Lung (tissue), 12 donors: ENCODE measurements around the gene DAB1. TPM values are rescaled to one million over a fixed set of nuclear protein-coding genes. Genes with fewer than 3 reads are reported as not detected.
A peak's percentile ranks its signal among the peaks of the same experiment; 100 is the strongest.

Source experiments
- ATAC-seq: fragments of 200-7000 bp; cut with Tn5 transposase; one replicate; pipeline ENCODE4 v1.9.1; 2020; ENCODE audit warnings: moderate number of reproducible peaks; ENCODE audit not compliant: insufficient read depth, low FRiP score
- DNase-seq, 3 donors: peaks; one replicate each; pipeline ENCODE4 v3.0.0-alpha.2; 2013 to 2017
- H3K27ac ChIP-seq, 2 donors: one replicate each; pipeline ENCODE4 v1.5.1; 2013; ENCODE audit warnings: mild to moderate bottlenecking in 2 of 2, moderate library complexity in 2 of 2, control low read depth in 1 of 2, inconsistent platforms in 1 of 2, low read depth in 1 of 2, low read length in 1 of 2
- H3K27me3 ChIP-seq, 3 donors: one replicate each; pipeline ENCODE4 v1.5.1; 2013; ENCODE audit warnings: low read length in 2 of 3; ENCODE audit not compliant: control insufficient read depth in 3 of 3, insufficient read depth in 3 of 3
- H3K36me3 ChIP-seq, 4 donors: one replicate each; pipeline ENCODE4 v1.5.1; 2013; ENCODE audit warnings: low read length in 4 of 4, mild to moderate bottlenecking in 1 of 4, moderate library complexity in 1 of 4; ENCODE audit not compliant: control insufficient read depth in 4 of 4, insufficient read depth in 4 of 4
- H3K4me1 ChIP-seq, 5 donors: one replicate each; pipeline ENCODE4 v1.5.1; 2013; ENCODE audit warnings: low read length in 5 of 5, mild to moderate bottlenecking in 2 of 5, moderate library complexity in 1 of 5; ENCODE audit not compliant: control insufficient read depth in 5 of 5, insufficient read depth in 5 of 5
- H3K4me3 ChIP-seq: one replicate; pipeline ENCODE4 v1.5.1; 2013; ENCODE audit warnings: mild to moderate bottlenecking, control low read depth, moderate library complexity
- H3K9ac ChIP-seq, 2 donors: one replicate each; pipeline ENCODE4 v1.5.1; 2013; ENCODE audit warnings: low read length in 2 of 2, control low read depth in 1 of 2; ENCODE audit not compliant: insufficient read depth in 1 of 2
- H3K9me3 ChIP-seq, 4 donors: one replicate each; pipeline ENCODE4 v1.5.1; 2013; ENCODE audit warnings: low read length in 3 of 4, mild to moderate bottlenecking in 1 of 4, moderate library complexity in 1 of 4; ENCODE audit not compliant: control insufficient read depth in 4 of 4, insufficient read depth in 3 of 4
- WGBS, 2 donors: extraction: QIAGEN DNeasy Blood & Tissue Kit; methylation state at CpG; one replicate each; pipeline ENCODE4 v1.1.7; 2013; 5-methylcytosine and 5-hydroxymethylcytosine counted together
- polyA plus RNA-seq, 2 donors: library from polyadenylated mRNA; stranded (reverse); fragments of 200-250 nt; gene quantifications; one replicate each; pipeline ENCODE4 v1.2.1, GENCODE V29; 2013
- total RNA-seq, 2 donors: library from RNA; depleted of rRNA in 1 of 2; stranded (reverse); fragments of >200 nt in 1 of 2; gene quantifications; one replicate each; pipeline ENCODE4 v1.2.1, GENCODE V29; 2014 to 2021
- TF ChIP-seq, protein P1 (sequence below): IDR thresholded peaks from 2 replicates; pipeline ENCODE4 v1.5.1; 2012; ENCODE audit warnings: mild to moderate bottlenecking; ENCODE audit errors: control extremely low read depth, extremely low read depth
- donor health status: control.
- donor health status: control.
- donor health status: Bipolar disorder and iron deficiency.
- donor health status: healthy.
- donor health status: DM: yes; HTN: yes; CAD: no.

The DAB1 gene
- total and polyA plus RNA-seq, 4 donors = 0.06 to 0.77 (median 0.10) TPM

DNA sequence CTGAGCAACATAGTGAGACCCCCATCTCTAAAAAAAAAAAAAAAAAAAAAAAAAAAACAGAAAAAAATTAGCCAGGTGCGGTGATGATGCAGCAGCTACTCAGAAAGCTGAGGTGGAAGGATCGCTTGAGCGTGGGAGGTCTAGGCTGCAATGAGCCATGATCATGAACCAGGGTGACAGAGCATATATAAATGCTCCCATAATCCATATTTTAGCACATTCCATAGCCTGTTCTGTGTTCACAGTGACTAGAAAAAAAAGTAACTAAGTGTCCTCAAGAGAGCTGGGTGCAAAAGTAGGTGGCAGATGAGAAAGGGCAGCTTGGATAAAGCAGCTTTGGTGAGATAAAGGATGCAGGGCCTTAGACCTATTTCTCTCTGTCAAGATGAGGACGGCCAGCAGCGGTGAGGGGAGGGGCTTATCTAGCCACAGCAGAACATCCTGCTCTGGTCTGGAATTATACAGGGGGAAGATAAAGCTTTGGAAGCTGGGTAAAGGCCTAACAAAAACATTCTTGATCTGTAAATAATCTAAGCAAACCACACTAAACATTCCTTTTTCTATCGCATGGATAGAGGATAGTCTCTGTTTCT, 205.3 kb downstream of the DAB1 start:
- TF ChIP-seq, protein P1, sequence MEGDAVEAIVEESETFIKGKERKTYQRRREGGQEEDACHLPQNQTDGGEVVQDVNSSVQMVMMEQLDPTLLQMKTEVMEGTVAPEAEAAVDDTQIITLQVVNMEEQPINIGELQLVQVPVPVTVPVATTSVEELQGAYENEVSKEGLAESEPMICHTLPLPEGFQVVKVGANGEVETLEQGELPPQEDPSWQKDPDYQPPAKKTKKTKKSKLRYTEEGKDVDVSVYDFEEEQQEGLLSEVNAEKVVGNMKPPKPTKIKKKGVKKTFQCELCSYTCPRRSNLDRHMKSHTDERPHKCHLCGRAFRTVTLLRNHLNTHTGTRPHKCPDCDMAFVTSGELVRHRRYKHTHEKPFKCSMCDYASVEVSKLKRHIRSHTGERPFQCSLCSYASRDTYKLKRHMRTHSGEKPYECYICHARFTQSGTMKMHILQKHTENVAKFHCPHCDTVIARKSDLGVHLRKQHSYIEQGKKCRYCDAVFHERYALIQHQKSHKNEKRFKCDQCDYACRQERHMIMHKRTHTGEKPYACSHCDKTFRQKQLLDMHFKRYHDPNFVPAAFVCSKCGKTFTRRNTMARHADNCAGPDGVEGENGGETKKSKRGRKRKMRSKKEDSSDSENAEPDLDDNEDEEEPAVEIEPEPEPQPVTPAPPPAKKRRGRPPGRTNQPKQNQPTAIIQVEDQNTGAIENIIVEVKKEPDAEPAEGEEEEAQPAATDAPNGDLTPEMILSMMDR = no peak
- no peaks in the 10 kb centered on the region for H3K27me3 ChIP-seq
- DNase-seq (no peak), ATAC-seq (no peak)
- H3K9me3 ChIP-seq = no peaks in the 10 kb centered on the region
- 53 to 66% methylated on average over 6 of the region's 6 CpGs for WGBS, 2 donors
- H3K4me1 ChIP-seq = peaks cover 0 to 7% (median 0%) of the 10 kb centered on the region in 5 donors
- H3K36me3 ChIP-seq = no peaks in the 10 kb centered on the region
- no peak overlapping the region for H3K4me3 ChIP-seq
- H3K27ac ChIP-seq = no peak overlapping the region
- no peak overlapping the region for H3K9ac ChIP-seq

DNA sequence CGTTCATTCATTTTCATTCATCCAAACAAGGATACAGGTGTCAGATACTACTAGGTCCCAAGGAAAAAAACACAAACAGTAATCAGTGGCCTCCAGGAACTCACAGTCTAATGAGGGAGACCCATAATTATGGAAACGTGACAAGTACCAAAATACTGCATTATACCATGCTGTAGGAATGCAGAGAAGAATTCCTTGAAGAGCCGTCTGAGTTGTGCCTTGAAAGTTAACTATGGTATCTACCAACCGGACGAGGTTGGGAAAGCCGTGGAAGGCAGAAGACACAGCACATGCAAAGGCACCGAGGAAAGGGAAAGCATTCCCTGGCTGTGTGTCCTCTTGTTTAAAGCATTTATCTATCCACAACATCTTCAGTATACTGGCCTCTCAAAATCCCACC, 206.0 kb downstream of the DAB1 start:
- Histone ChIP-seq H3K36me3 (no peaks in the 10 kb centered on the region), H3K4me1 (peaks cover 0 to 5% (median 0%) of the 10 kb centered on the region in 5 donors), H3K9me3 (no peaks in the 10 kb centered on the region), H3K27ac (no peak overlapping the region), H3K9ac (no peak overlapping the region), H3K4me3 (no peak overlapping the region), H3K27me3 (no peaks in the 10 kb centered on the region)
- TF ChIP-seq, protein P1 = no peak
- no peak for ATAC-seq
- no peak for DNase-seq
- WGBS, 2 donors = 84 to 87% methylated on average over 7 of the region's 7 CpGs

DNA sequence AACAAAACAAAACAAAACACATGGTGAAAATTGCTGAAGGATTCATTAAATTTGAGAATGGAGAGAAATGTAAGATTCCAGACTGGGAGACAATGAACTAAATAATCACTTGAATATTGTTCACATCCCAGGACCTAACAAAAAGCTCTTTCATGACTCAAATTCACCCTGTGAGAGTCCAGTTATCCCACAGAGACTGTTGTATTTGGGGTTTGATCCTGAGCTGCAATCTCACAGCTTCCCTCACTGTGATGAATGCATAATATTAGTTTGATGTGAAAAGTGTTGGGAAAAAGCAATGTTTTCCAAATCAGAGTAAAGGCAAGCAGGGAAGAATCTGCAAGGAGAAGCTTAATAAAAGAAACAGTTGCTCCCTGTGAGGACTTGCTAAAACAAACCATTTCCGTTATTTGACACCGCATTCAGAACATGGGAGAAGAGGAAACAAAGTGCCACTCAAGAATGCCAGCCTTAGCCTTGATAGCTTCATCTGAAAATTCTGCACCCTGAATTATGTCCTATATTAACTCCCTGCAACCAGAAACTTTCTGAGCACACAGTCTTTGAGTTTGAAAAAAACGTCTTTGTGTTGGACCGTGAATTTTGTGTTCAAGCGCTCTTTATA, 208.8 kb downstream of the DAB1 start:
- H3K36me3 ChIP-seq = no peaks in the 10 kb centered on the region
- ATAC-seq (no peak), DNase-seq (peak in 1 of 3 donors; percentile 61)
- no peaks in the 10 kb centered on the region for H3K9me3 ChIP-seq
- H3K27me3 ChIP-seq = no peaks in the 10 kb centered on the region
- peaks cover 0 to 5% (median 0%) of the 10 kb centered on the region in 5 donors for H3K4me1 ChIP-seq
- H3K9ac ChIP-seq = no peak overlapping the region
- H3K27ac ChIP-seq = no peak overlapping the region
- TF ChIP-seq, protein P1 = no peak
- H3K4me3 ChIP-seq = no peak overlapping the region
- whole genome bisulfite sequencing, 2 donors = 56 to 66% methylated on average over 5 of the region's 5 CpGs
